Tibial nerve (tissue), 4 donors: Measurements from ENCODE around the gene PSMA7. TPM values are rescaled to one million over a fixed set of nuclear protein-coding genes. Genes with fewer than 3 reads are reported as not detected.

ENCODE experiments used
- DNase-seq, 2 donors: peaks; one replicate each; pipeline ENCODE4 v3.0.0-alpha.2; 2019; ENCODE audit warnings: low spot score in 2 of 2
- H3K27ac ChIP-seq, 4 donors: fragments of 200-600 bp; sonication (generic) in 3 of 4; one replicate each; pipeline ENCODE4 v1.5.1; 2017 to 2019; ENCODE audit warnings: mild to moderate bottlenecking in 1 of 4
- H3K27me3 ChIP-seq, 2 donors: fragments of 200-600 bp; sonication (generic) in 1 of 2; one replicate each; pipeline versions ENCODE4 v1.5.1 to v1.6.0; 2017 to 2019
- H3K36me3 ChIP-seq, 3 donors: fragments of 200-600 bp; sonication (generic); one replicate each; pipeline ENCODE4 v1.5.1; 2018 to 2019
- H3K4me1 ChIP-seq, 4 donors: fragments of 200-600 bp; sonication (generic) in 3 of 4; one replicate each; pipeline ENCODE4 v1.5.1; 2017 to 2019
- H3K4me3 ChIP-seq, 4 donors: fragments of 200-600 bp; sonication (generic) in 3 of 4; one replicate each; pipeline ENCODE4 v1.5.1; 2017 to 2019; ENCODE audit warnings: mild to moderate bottlenecking in 1 of 4, moderate library complexity in 1 of 4
- H3K9me3 ChIP-seq, 4 donors: fragments of 200-600 bp; sonication (generic) in 3 of 4; one replicate each; pipeline ENCODE4 v1.5.1; 2017 to 2019
- EP300 ChIP-seq, 2 donors: sonication (generic); formaldehyde crosslinking; IDR thresholded peaks; one replicate each; pipeline ENCODE4 v1.6.1; 2017; ENCODE audit warnings: antibody characterized with exemption in 2 of 2, mild to moderate bottlenecking in 1 of 2
- POLR2A ChIP-seq, 2 donors: fragments of 450-650 bp; IDR thresholded peaks; one replicate each; pipeline ENCODE4 v1.6.1; 2017; ENCODE audit warnings: antibody characterized with exemption in 2 of 2, mild to moderate bottlenecking in 2 of 2, moderate library complexity in 2 of 2
- WGBS, 2 donors: methylation state at CpG; one replicate each; pipeline ENCODE4 v1.1.5; 2018; 5-methylcytosine and 5-hydroxymethylcytosine counted together
- total RNA-seq, 4 donors: library from RNA; depleted of rRNA; stranded (reverse); fragments of >200 nt; gene quantifications; one replicate each; pipeline ENCODE4 v1.1.0, GENCODE V29; 2016
- TF ChIP-seq, protein P1 (sequence below), 5 experiments: fragments of 200-600 bp in 3 of 5; fragments of 450-650 bp in 2 of 5; sonication (generic) in 3 of 5; IDR thresholded peaks; one replicate each; pipeline ENCODE4 v1.5.1; 2016 to 2019; ENCODE audit warnings: antibody characterized with exemption in 5 of 5, mild to moderate bottlenecking in 3 of 5, moderate library complexity in 2 of 5

PSMA7 gene
- total RNA-seq, 4 donors from 2014 or later: 213 to 377 (median 341) TPM

DNA sequence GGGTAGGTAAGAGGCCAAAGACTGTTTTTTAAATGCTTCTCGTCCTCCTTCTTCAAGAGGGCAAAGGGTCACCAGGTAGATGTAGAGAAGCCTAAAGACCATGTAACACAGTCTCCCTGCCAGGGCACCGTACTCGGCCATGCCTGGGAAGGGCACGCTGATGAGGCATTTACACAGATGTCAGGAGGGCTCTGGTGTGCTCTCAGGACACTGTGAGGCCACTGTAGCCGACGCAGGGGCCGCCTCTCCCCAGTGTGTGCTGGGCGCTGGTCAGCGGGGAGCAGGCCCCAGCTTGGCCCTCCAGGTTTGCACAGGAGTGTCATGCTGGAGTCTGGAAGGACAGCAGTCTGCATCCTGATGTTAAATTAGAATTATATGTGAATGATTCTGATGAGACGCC, 32.5 kb upstream of the PSMA7 start:
- TF ChIP-seq POLR2A (IDR thresholded peaks at IDR 0.05) (no peak), EP300 (IDR thresholded peaks at IDR 0.05) (no peak)
- no peaks in the 10 kb centered on the region for H3K9me3 ChIP-seq
- WGBS, 2 donors: 86 to 89% methylated on average over 5 to 10 of the region's 10 CpGs
- H3K27ac ChIP-seq: no peak overlapping the region
- no peaks in the 10 kb centered on the region for H3K4me1 ChIP-seq
- no peaks in the 10 kb centered on the region for H3K27me3 ChIP-seq
- peaks cover 0 to 70% (median 0%) of the 10 kb centered on the region in 3 donors for H3K36me3 ChIP-seq
- H3K4me3 ChIP-seq: no peak overlapping the region
- DNase-seq: no peak

DNA sequence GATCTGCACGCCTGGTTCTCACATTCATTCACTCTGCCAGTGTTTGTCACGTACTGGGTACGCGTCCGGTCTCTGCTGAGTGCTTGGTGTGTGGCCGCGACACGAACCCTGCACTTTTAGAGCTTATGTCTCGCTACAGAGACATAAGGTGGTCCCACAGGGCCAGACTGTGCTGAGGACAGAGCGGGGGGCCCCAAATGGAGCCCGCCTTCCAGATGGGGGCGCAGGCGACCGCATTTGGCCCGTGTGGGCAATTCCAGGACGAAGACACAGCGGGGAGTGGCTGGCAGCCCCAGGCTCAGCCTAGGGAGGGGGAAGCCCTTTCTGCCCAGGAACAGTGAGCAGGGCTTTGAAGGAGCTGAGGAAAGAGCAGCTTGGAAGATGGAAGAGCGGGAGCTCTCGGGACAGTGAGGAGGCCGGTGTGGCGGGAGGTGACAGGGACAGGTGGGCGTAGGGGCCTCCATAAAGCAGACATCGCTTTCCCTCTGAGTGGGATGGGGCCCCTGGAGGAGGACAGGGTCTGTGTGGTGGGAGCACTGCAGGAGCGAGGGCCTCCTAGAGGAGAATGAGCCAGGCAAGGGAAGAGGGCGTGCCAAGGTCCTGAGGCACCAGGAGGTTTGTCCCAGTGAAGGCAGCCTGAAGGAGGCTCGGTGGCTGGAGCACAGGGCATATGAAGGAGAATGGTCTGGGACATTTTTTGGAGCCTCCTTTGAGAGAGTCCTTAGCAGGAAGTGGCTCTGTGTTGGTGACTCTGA, 31.9 kb upstream of the PSMA7 start:
- H3K4me3 ChIP-seq: no peak overlapping the region
- peaks cover 0 to 75% (median 0%) of the 10 kb centered on the region in 3 donors for H3K36me3 ChIP-seq
- WGBS, 2 donors: 93% methylated on average over 26 of the region's 26 CpGs
- H3K27me3 ChIP-seq: no peaks in the 10 kb centered on the region
- no peak for DNase-seq
- no peak overlapping the region for H3K27ac ChIP-seq
- no peaks in the 10 kb centered on the region for H3K9me3 ChIP-seq
- H3K4me1 ChIP-seq: no peaks in the 10 kb centered on the region
- TF ChIP-seq POLR2A (IDR thresholded peaks at IDR 0.05) (no peak), EP300 (IDR thresholded peaks at IDR 0.05) (no peak)
- TF ChIP-seq, protein P1, sequence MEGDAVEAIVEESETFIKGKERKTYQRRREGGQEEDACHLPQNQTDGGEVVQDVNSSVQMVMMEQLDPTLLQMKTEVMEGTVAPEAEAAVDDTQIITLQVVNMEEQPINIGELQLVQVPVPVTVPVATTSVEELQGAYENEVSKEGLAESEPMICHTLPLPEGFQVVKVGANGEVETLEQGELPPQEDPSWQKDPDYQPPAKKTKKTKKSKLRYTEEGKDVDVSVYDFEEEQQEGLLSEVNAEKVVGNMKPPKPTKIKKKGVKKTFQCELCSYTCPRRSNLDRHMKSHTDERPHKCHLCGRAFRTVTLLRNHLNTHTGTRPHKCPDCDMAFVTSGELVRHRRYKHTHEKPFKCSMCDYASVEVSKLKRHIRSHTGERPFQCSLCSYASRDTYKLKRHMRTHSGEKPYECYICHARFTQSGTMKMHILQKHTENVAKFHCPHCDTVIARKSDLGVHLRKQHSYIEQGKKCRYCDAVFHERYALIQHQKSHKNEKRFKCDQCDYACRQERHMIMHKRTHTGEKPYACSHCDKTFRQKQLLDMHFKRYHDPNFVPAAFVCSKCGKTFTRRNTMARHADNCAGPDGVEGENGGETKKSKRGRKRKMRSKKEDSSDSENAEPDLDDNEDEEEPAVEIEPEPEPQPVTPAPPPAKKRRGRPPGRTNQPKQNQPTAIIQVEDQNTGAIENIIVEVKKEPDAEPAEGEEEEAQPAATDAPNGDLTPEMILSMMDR (IDR thresholded peaks at IDR 0.05): no peak

DNA sequence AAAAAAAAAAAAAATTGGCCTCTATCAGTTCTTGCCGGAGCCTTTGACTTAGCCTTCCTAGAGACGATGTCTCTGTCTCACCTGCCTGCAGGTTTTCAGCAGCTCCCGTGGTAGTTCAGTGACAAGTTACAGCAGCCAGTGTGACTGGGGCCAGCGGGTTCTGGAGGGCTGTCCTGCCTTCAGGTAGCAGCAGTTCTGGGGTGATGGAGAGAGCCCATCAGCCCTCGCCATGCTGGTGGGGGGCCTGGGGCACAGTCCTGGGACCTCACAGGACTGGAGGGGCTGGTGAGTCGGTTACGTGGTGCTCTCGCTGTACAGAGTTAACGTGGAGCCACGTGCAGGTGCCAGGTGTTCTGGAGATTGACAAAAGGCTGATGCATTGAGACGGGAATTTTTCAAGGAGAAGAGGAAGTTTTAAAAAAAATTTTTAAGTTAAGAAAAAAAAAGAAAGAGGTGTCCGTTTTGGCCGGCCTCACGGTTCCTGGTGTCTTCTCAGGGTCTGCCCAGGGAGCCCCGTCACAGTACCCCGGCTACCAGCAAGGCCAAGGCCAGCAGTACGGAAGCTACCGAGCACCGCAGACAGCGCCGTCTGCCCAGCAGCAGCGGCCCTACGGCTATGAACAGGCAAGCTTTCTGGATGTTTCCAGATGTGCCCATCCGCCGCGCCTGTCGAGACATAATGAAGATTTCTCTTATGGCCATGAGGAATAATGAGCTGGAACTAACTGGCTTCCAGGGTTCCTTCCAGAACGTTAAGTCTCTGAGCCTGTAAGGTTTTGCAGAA, 31.0 kb upstream of the PSMA7 start:
- Histone ChIP-seq H3K27ac (no peak overlapping the region), H3K9me3 (no peaks in the 10 kb centered on the region), H3K27me3 (no peaks in the 10 kb centered on the region), H3K36me3 (peaks cover 0 to 76% (median 0%) of the 10 kb centered on the region in 3 donors), H3K4me1 (no peaks in the 10 kb centered on the region), H3K4me3 (no peak overlapping the region)
- TF ChIP-seq POLR2A (IDR thresholded peaks at IDR 0.05): no peak
- TF ChIP-seq, protein P1 (IDR thresholded peaks at IDR 0.05): no peak
- TF ChIP-seq EP300 (IDR thresholded peaks at IDR 0.05): no peak
- no peak for DNase-seq
- 91 to 92% methylated on average over 28 of the region's 28 CpGs for WGBS, 2 donors

DNA sequence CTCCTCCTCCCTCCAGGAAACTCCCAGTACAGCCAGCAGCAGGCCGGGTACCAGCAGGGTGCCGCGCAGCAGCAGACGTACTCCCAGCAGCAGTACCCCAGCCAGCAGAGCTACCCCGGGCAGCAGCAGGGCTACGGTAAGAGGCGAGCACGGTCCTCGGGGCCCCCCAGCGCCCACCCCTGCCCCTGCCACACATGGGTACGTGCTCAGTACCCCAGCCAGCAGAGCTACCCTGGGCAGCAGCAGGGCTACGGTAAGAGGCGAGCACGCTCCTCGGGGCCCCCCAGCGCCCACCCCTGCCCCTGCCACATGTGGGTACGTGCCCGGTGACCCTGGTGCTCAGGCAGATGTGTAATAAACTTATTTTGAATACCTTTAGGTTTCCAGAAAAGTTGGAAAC, 29.5 kb upstream of the PSMA7 start:
- DNase-seq: no peak
- peaks cover 0 to 81% (median 0%) of the 10 kb centered on the region in 3 donors for H3K36me3 ChIP-seq
- TF ChIP-seq POLR2A (IDR thresholded peaks at IDR 0.05) (no peak), EP300 (IDR thresholded peaks at IDR 0.05) (no peak)
- TF ChIP-seq, protein P1 (IDR thresholded peaks at IDR 0.05): no peak
- H3K4me3 ChIP-seq: no peak overlapping the region
- no peaks in the 10 kb centered on the region for H3K27me3 ChIP-seq
- H3K27ac ChIP-seq: no peak overlapping the region
- no peaks in the 10 kb centered on the region for H3K9me3 ChIP-seq
- no peaks in the 10 kb centered on the region for H3K4me1 ChIP-seq
- 89 to 97% methylated on average over 13 to 18 of the region's 18 CpGs for WGBS, 2 donors

DNA sequence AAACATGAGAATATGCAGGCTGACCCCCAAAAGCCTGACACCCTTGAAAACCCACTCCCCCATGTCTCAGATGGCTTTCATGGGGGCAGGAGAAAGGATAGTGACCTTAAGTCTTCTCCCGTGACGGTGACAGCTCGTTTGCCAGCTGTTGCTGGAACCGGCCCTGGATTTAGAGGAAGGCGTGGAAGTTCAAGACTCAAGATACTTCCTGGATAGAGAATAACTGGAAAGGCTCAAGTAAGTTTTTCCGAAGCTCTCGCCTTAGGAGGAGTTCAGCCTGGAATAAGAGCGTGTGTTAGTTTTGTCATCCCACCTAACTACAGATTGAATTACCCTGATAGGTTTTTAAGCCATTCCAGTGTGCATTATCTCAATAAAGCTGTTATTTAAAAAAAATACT, 28.1 kb upstream of the PSMA7 start:
- Histone ChIP-seq H3K9me3 (no peaks in the 10 kb centered on the region), H3K4me1 (no peaks in the 10 kb centered on the region), H3K4me3 (no peak overlapping the region), H3K27ac (no peak overlapping the region), H3K27me3 (no peaks in the 10 kb centered on the region), H3K36me3 (peaks cover 0 to 83% (median 0%) of the 10 kb centered on the region in 3 donors)
- 76 to 84% methylated on average over 8 of the region's 8 CpGs for WGBS, 2 donors
- DNase-seq: no peak
- TF ChIP-seq, protein P1 (IDR thresholded peaks at IDR 0.05): no peak
- TF ChIP-seq POLR2A (IDR thresholded peaks at IDR 0.05): no peak
- no peak for TF ChIP-seq EP300 (IDR thresholded peaks at IDR 0.05)
